Osteoblast (primary cell): ENCODE results near the gene FNDC3B. TPM values are rescaled to one million over a fixed set of nuclear protein-coding genes. Genes with fewer than 3 reads are reported as not detected.

Source experiments
- DNase-seq: peaks from one replicate; pipeline ENCODE4 v3.0.0; 2011; ENCODE audit warnings: low spot score, mixed read lengths; ENCODE audit not compliant: insufficient read length; ENCODE audit errors: missing footprints
- H2AFZ ChIP-seq: 2 replicates; pipeline ENCODE4 v1.6.0; 2011; ENCODE audit warnings: mild to moderate bottlenecking, low read length
- H3K27ac ChIP-seq: 2 replicates; pipeline ENCODE4 v1.5.1; 2011; ENCODE audit warnings: mild to moderate bottlenecking, low read depth, low read length, moderate library complexity
- H3K27me3 ChIP-seq: 2 replicates; pipeline ENCODE4 v1.6.0; 2012; ENCODE audit warnings: mild to moderate bottlenecking, control low read depth, inconsistent platforms, low read length, moderate library complexity; ENCODE audit not compliant: insufficient read depth
- H3K36me3 ChIP-seq: 2 replicates; pipeline ENCODE4 v1.5.1; 2011; ENCODE audit warnings: mild to moderate bottlenecking, low read length, control low read depth, moderate library complexity; ENCODE audit not compliant: insufficient read depth
- H3K4me1 ChIP-seq: 2 replicates; pipeline ENCODE4 v1.5.1; 2011; ENCODE audit warnings: mild to moderate bottlenecking, low read length, control low read depth, moderate library complexity; ENCODE audit not compliant: insufficient read depth
- H3K4me2 ChIP-seq: 2 replicates; pipeline ENCODE4 v1.6.0; 2011; ENCODE audit warnings: mild to moderate bottlenecking, low read length; ENCODE audit not compliant: insufficient read depth
- H3K4me3 ChIP-seq: fragments of 200-600 bp; sonication (generic); 3 replicates; pipeline ENCODE4 v1.5.1; 2012; ENCODE audit warnings: mild to moderate bottlenecking, low read length, inconsistent platforms; ENCODE audit not compliant: insufficient read depth
- H3K79me2 ChIP-seq: 2 replicates; pipeline ENCODE4 v1.6.0; 2012; ENCODE audit warnings: mild to moderate bottlenecking, low read length, control low read depth, inconsistent platforms; ENCODE audit not compliant: insufficient read depth
- H3K9me3 ChIP-seq: 2 replicates; pipeline ENCODE4 v1.5.1; 2011; ENCODE audit warnings: low read depth, low read length, control low read depth
- H4K20me1 ChIP-seq: 2 replicates; pipeline ENCODE4 v1.6.0; 2012; ENCODE audit warnings: mild to moderate bottlenecking, low read length, control low read depth; ENCODE audit not compliant: insufficient read depth
- CTCF ChIP-seq: IDR thresholded peaks from 2 replicates; pipeline ENCODE4 v1.5.1; 2011; ENCODE audit warnings: mild to moderate bottlenecking, low read depth, low read length, moderate library complexity; ENCODE audit errors: extremely low read depth
- total RNA-seq: library from RNA; depleted of rRNA; stranded (reverse); fragments of >200 nt; gene quantifications from 2 replicates; pipeline ENCODE4 v1.2.3, GENCODE V29; 2012

FNDC3B gene
- total RNA-seq, 1 donor = 179 TPM

- Histone ChIP-seq H3K9me3 (no peaks in the 10 kb centered on the region), H3K36me3 (peaks cover 3% of the 10 kb centered on the region), H3K4me3 (peak overlapping the region; percentile 38), H3K27ac (peak overlapping the region; percentile 98), H3K79me2 (peaks cover 94% of the 10 kb centered on the region), H3K27me3 (no peaks in the 10 kb centered on the region), H2AFZ (no peak overlapping the region), H4K20me1 (peaks cover 31% of the 10 kb centered on the region), H3K4me2 (peak overlapping the region; percentile 81), H3K4me1 (peaks cover 54% of the 10 kb centered on the region)
- no peak for TF ChIP-seq CTCF
- no peak for DNase-seq
These were observed 114.0 kb downstream of the FNDC3B start for GRCh38 chr3:172153335-172153861.

GRCh38 chr3:172154768-172155664 is 115.6 kb downstream of the FNDC3B start:
- Histone ChIP-seq H3K36me3 (peaks cover 3% of the 10 kb centered on the region), H4K20me1 (peaks cover 40% of the 10 kb centered on the region), H2AFZ (no peak overlapping the region), H3K4me2 (no peak overlapping the region), H3K27me3 (no peaks in the 10 kb centered on the region), H3K4me1 (peaks cover 66% of the 10 kb centered on the region), H3K27ac (peak overlapping the region; percentile 98), H3K4me3 (no peak overlapping the region), H3K9me3 (no peaks in the 10 kb centered on the region), H3K79me2 (peaks cover 94% of the 10 kb centered on the region)
- no peak for TF ChIP-seq CTCF
- DNase-seq = no peak

- Histone ChIP-seq H2AFZ (no peak overlapping the region), H3K4me2 (no peak overlapping the region), H3K9me3 (no peaks in the 10 kb centered on the region), H4K20me1 (peaks cover 45% of the 10 kb centered on the region), H3K36me3 (no peaks in the 10 kb centered on the region), H3K79me2 (peaks cover 93% of the 10 kb centered on the region), H3K27ac (peak overlapping the region; percentile 98), H3K4me3 (no peak overlapping the region), H3K4me1 (peaks cover 71% of the 10 kb centered on the region), H3K27me3 (no peaks in the 10 kb centered on the region)
- DNase-seq = no peak
- no peak for TF ChIP-seq CTCF
These were observed 116.7 kb downstream of the FNDC3B start for GRCh38 chr3:172155897-172156585.

- Histone ChIP-seq H3K27me3 (no peaks in the 10 kb centered on the region), H3K9me3 (no peaks in the 10 kb centered on the region), H2AFZ (no peak overlapping the region), H3K4me2 (no peak overlapping the region), H3K4me3 (no peak overlapping the region), H4K20me1 (peaks cover 50% of the 10 kb centered on the region), H3K79me2 (peaks cover 93% of the 10 kb centered on the region), H3K4me1 (peaks cover 66% of the 10 kb centered on the region), H3K36me3 (peaks cover 4% of the 10 kb centered on the region), H3K27ac (peak overlapping the region; percentile 21)
- DNase-seq = no peak
- TF ChIP-seq CTCF = no peak
These were observed 117.2 kb downstream of the FNDC3B start for GRCh38 chr3:172156586-172156955.
